H1 (cell line): ENCODE results near the gene LRRC49. TPM values are rescaled to one million over a fixed set of nuclear protein-coding genes. Genes with fewer than 3 reads are reported as not detected.

Experiments
- CTCF ChIA-PET: fragments of 300-600 bp; sonication (Branson Sonifier 250); formaldehyde crosslinking; loops from one replicate; lab custom pipeline; 2021; ENCODE audit not compliant: partially characterized antibody; lab: Charles Lee
- POLR2A ChIA-PET: fragments of 300-600 bp; sonication (Branson Sonifier 250); formaldehyde crosslinking; loops from one replicate; lab custom pipeline; 2021; ENCODE audit warnings: inconsistent platforms; ENCODE audit not compliant: partially characterized antibody; lab: Charles Lee
- DNase-seq, 2 experiments: peaks; one replicate each; pipeline versions ENCODE4 v3.0.0 to v3.0.0-alpha.2; 2010 to 2022; ENCODE audit warnings: low spot score in 2 of 2, low read depth in 1 of 2, mixed read lengths in 1 of 2
- FAIRE-seq: peaks from 2 replicates; lab custom pipeline; 2011; peaks lifted over from hg19 to GRCh38; lab: Jason Lieb, UNC
- H2AFZ ChIP-seq: 2 replicates; pipeline ENCODE4 v1.8.1; 2012; ENCODE audit warnings: low read length, inconsistent platforms
- H2AK5ac ChIP-seq: 2 replicates; pipeline ENCODE4 v1.6.1; 2013; ENCODE audit warnings: low read depth, low read length
- H2BK120ac ChIP-seq: replicated peaks from 2 replicates; pipeline ENCODE3; 2013; ENCODE audit warnings: low read depth, low read length, inconsistent platforms
- H2BK12ac ChIP-seq: 2 replicates; pipeline ENCODE4 v1.6.1; 2013; ENCODE audit warnings: low read depth, low read length
- H2BK15ac ChIP-seq: 2 replicates; pipeline ENCODE4 v1.6.1; 2013; ENCODE audit warnings: low read length
- H2BK20ac ChIP-seq: 2 replicates; pipeline ENCODE4 v1.6.1; 2013; ENCODE audit warnings: low read length
- H2BK5ac ChIP-seq: 2 replicates; pipeline ENCODE4 v1.6.1; 2013; ENCODE audit warnings: low read depth, low read length
- H3K14ac ChIP-seq: 2 replicates; pipeline ENCODE4 v1.6.1; 2013; ENCODE audit warnings: inconsistent platforms; ENCODE audit not compliant: insufficient read length
- H3K18ac ChIP-seq: 2 replicates; pipeline ENCODE4 v1.6.1; 2013; ENCODE audit warnings: low read length; ENCODE audit errors: extremely low read depth
- H3K23ac ChIP-seq: 2 replicates; pipeline ENCODE4 v1.6.1; 2013; ENCODE audit warnings: inconsistent platforms; ENCODE audit not compliant: insufficient read length
- H3K23me2 ChIP-seq: 2 replicates; pipeline ENCODE4 v1.6.1; 2013; ENCODE audit warnings: low read depth, low read length
- H3K27ac ChIP-seq: 2 replicates; pipeline ENCODE4 v1.6.1; 2011; ENCODE audit warnings: low read depth, low read length, inconsistent platforms
- H3K27me3 ChIP-seq, 4 experiments: replicated peaks in 1 of 4; 1 replicate in 1 of 4; 2 replicates in 3 of 4; pipeline versions ENCODE4 v1.6.1 to v1.8.1; 2011 to 2013; ENCODE audit warnings: low read length in 3 of 4, mild to moderate bottlenecking in 3 of 4, inconsistent platforms in 2 of 4, mixed read lengths in 2 of 4, moderate library complexity in 1 of 4; ENCODE audit not compliant: control insufficient read depth in 3 of 4, insufficient read depth in 3 of 4; ENCODE audit errors: extremely low read depth in 1 of 4
- H3K36me3 ChIP-seq, 4 experiments: 2 replicates each; pipeline versions ENCODE4 v1.6.1 to v1.8.1; 2011 to 2013; ENCODE audit warnings: mild to moderate bottlenecking in 4 of 4, low read length in 3 of 4, moderate library complexity in 2 of 4, control low read depth in 1 of 4, inconsistent platforms in 1 of 4; ENCODE audit not compliant: insufficient read depth in 4 of 4, control insufficient read depth in 2 of 4
- H3K4ac ChIP-seq: replicated peaks from 2 replicates; pipeline ENCODE3; 2013; ENCODE audit warnings: low read length, low read depth, mixed read lengths, inconsistent platforms; ENCODE audit not compliant: insufficient read length
- H3K4me1 ChIP-seq, 4 experiments: replicated peaks in 1 of 4; 1 replicate in 1 of 4; 2 replicates in 3 of 4; pipeline versions ENCODE4 v1.6.1 to v1.8.1; 2011 to 2013; ENCODE audit warnings: low read length in 3 of 4, inconsistent platforms in 2 of 4, mixed read lengths in 1 of 4; ENCODE audit not compliant: insufficient read depth in 4 of 4, control insufficient read depth in 3 of 4
- H3K4me2 ChIP-seq, 2 experiments: 2 replicates each; pipeline versions ENCODE4 v1.6.1 to v1.8.1; 2011 to 2013; ENCODE audit warnings: low read depth in 2 of 2, low read length in 2 of 2, control low read depth in 1 of 2, inconsistent platforms in 1 of 2, mild to moderate bottlenecking in 1 of 2; ENCODE audit not compliant: insufficient read depth in 1 of 2
- H3K4me3 ChIP-seq, 4 experiments: fragments of 200-600, 300-600 bp in 1 of 4; sonication (generic), shearing (Covaris generic), sonication (Bioruptor Twin) in 1 of 4; 2 replicates each; pipeline versions ENCODE4 v1.5.1 to v1.8.1; 2011 to 2016; ENCODE audit warnings: low read length in 4 of 4, low read depth in 3 of 4, control low read depth in 2 of 4, inconsistent platforms in 2 of 4, mild to moderate bottlenecking in 2 of 4, mixed read lengths in 1 of 4, moderate library complexity in 1 of 4; ENCODE audit not compliant: insufficient read depth in 2 of 4; ENCODE audit errors: extremely low read depth in 1 of 4
- H3K56ac ChIP-seq: replicated peaks from 2 replicates; pipeline ENCODE3; 2013; ENCODE audit warnings: low read depth, mild to moderate bottlenecking, mixed read lengths, low read length, inconsistent platforms; ENCODE audit not compliant: insufficient read length
- H3K79me1 ChIP-seq: 2 replicates; pipeline ENCODE4 v1.6.1; 2013; ENCODE audit warnings: low read depth, low read length, control low read depth
- H3K79me2 ChIP-seq, 2 experiments: 2 replicates each; pipeline versions ENCODE4 v1.6.1 to v1.8.1; 2012 to 2013; ENCODE audit warnings: low read length in 2 of 2, mild to moderate bottlenecking in 2 of 2, inconsistent platforms in 1 of 2; ENCODE audit not compliant: insufficient read depth in 2 of 2, control insufficient read depth in 1 of 2
- H3K9ac ChIP-seq, 4 experiments: replicated peaks in 1 of 4; 1 replicate in 1 of 4; 2 replicates in 3 of 4; pipeline versions ENCODE4 v1.6.1 to v1.8.1; 2011 to 2013; ENCODE audit warnings: low read depth in 3 of 4, low read length in 3 of 4, control low read depth in 2 of 4, mild to moderate bottlenecking in 2 of 4, moderate library complexity in 2 of 4, inconsistent platforms in 1 of 4; ENCODE audit errors: extremely low read depth in 1 of 4
- H3K9me3 ChIP-seq, 2 experiments: 2 replicates each; pipeline versions ENCODE4 v1.6.1 to v1.8.1; 2012 to 2013; ENCODE audit warnings: mild to moderate bottlenecking in 2 of 2, moderate library complexity in 2 of 2, control low read depth in 1 of 2, inconsistent platforms in 1 of 2, low read depth in 1 of 2, low read length in 1 of 2, mixed read lengths in 1 of 2; ENCODE audit not compliant: insufficient read depth in 2 of 2
- H4K20me1 ChIP-seq, 2 experiments: replicated peaks in 1 of 2; 2 replicates each; pipeline versions ENCODE3 to v1.8.1; 2011 to 2013; ENCODE audit warnings: inconsistent platforms in 2 of 2, low read length in 2 of 2, mild to moderate bottlenecking in 1 of 2; ENCODE audit not compliant: insufficient read depth in 2 of 2, control insufficient read depth in 1 of 2
- H4K5ac ChIP-seq: 2 replicates; pipeline ENCODE4 v1.6.1; 2013; ENCODE audit warnings: low read length, low read depth, mixed read lengths, inconsistent platforms; ENCODE audit not compliant: insufficient read length
- H4K8ac ChIP-seq: 2 replicates; pipeline ENCODE4 v1.8.0; 2013; ENCODE audit warnings: mild to moderate bottlenecking, moderate library complexity, low read length, inconsistent platforms; ENCODE audit not compliant: insufficient read depth; ENCODE audit errors: extremely low read depth
- H4K91ac ChIP-seq: replicated peaks from 2 replicates; pipeline ENCODE3; 2013; ENCODE audit warnings: low read length, mixed read lengths, inconsistent platforms; ENCODE audit not compliant: insufficient read length
- ASH2L ChIP-seq: fragments of 200-600, 300-600 bp; sonication (generic); IDR thresholded peaks from one replicate; pipeline ENCODE4 v1.7.1; 2017; ENCODE audit warnings: low read length
- BRCA1 ChIP-seq: IDR thresholded peaks from 2 replicates; pipeline ENCODE4 v1.6.1; 2012; ENCODE audit warnings: low read depth, low read length, improper control_type of control experiment
- CBX5 ChIP-seq: fragments of 300-800, 300-1000 bp; sonication (generic); IDR thresholded peaks from 2 replicates; pipeline ENCODE4 v1.7.1; 2016; ENCODE audit warnings: antibody characterized with exemption, low read length, low read depth
- EGR1 ChIP-seq: IDR thresholded peaks from 2 replicates; pipeline ENCODE4 v1.6.1; 2011; ENCODE audit warnings: low read depth, low read length, borderline replicate concordance
- SIRT6 ChIP-seq: IDR thresholded peaks from one replicate; pipeline ENCODE4 v1.7.1; 2012; ENCODE audit warnings: low read length, inconsistent platforms
- SP1 ChIP-seq: IDR thresholded peaks from 2 replicates; pipeline ENCODE4 v1.6.1; 2011; ENCODE audit warnings: low read depth, low read length
- SP2 ChIP-seq: IDR thresholded peaks from 2 replicates; pipeline ENCODE4 v1.6.1; 2012; ENCODE audit warnings: mild to moderate bottlenecking, low read length, inconsistent platforms
- SRF ChIP-seq: IDR thresholded peaks from 2 replicates; pipeline ENCODE4 v1.6.1; 2011; ENCODE audit warnings: mild to moderate bottlenecking, low read depth, low read length, moderate library complexity
- WGBS, 2 experiments: shearing (Covaris generic) in 1 of 2; methylation state at CpG; one replicate each; pipeline versions ENCODE4 v1.1.6 to v1.1.7; 2013 to 2015; ENCODE audit warnings: low lambda C conversion rate in 2 of 2, mixed read lengths in 2 of 2, inconsistent platforms in 1 of 2, low coverage in 1 of 2, missing lambda C conversion rate in 1 of 2; ENCODE audit not compliant: insufficient replicate concordance in 2 of 2, insufficient coverage in 1 of 2, insufficient read length in 1 of 2; ENCODE audit errors: extremely low coverage in 1 of 2, missing lambda C conversion rate in 1 of 2; 5-methylcytosine and 5-hydroxymethylcytosine counted together
- polyA plus RNA-seq, 7 experiments: library from polyadenylated mRNA; depleted of rRNA in 3 of 7; stranded (reverse) in 5 of 7; unstranded in 2 of 7; fragments of >200 nt in 5 of 7; fragments of 200-250 nt in 2 of 7; gene quantifications; 1 replicate in 5 of 7; 2 replicates in 1 of 7; 4 replicates in 1 of 7; pipeline versions ENCODE4 v1.2.1 to v1.2.3, GENCODE V29; 2011 to 2013; ENCODE audit warnings: missing spikeins in 2 of 7, mixed read lengths in 2 of 7
- total RNA-seq: library from RNA; stranded (reverse); fragmentation: NEBNext Ultra II Directional; extraction: Animal tissue kit (Norgen Biotek cat#: 25700); gene quantifications from 2 replicates; pipeline ENCODE4 v1.2.1, GENCODE V29; 2021
- TF ChIP-seq, protein P1 (sequence below): IDR thresholded peaks from 2 replicates; pipeline ENCODE4 v1.6.1; 2011; ENCODE audit warnings: low read length, improper control_type of control experiment
- TF ChIP-seq, protein P2 (sequence below): IDR thresholded peaks from 2 replicates; pipeline ENCODE4 v1.6.1; 2012; ENCODE audit warnings: inconsistent platforms

Gene LRRC49
- total and polyA plus RNA-seq, 2 of the 8 experiments (the other 6 are each of a cell fraction or from before 2014, with no cell fraction given), result 5.0 to 10.4 TPM

DNA sequence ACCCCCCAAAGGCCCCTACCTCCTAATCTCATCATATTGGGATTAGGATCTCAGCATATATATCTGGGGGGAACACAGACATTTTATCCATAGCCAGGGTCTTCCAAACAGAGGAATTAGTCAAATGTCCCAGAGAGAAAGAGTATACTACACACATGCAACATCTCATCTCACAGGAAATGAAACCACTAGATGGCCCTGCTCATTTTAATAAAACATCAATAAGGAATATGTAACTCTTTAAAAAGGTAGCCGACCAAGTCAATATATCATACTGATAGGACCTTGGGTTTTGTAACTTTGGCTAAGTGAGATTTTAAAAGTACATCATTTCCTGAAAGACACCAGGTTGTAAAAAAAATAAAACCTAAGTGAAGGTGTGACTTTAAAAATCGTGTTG lies 177.1 kb downstream of the LRRC49 start:
- Histone ChIP-seq H3K23me2 (no peaks in the 10 kb centered on the region; the same call in 1 of the 2 replicates), H2AK5ac (no peak overlapping the region), H3K23ac (no peak overlapping the region), H3K14ac (no peak overlapping the region), H2BK12ac (no peak overlapping the region), H4K91ac (no peak overlapping the region), H3K36me3 (no peaks in the 10 kb centered on the region), H2AFZ (no peak overlapping the region), H3K9ac (no peak overlapping the region), H3K27me3 (no peaks in the 10 kb centered on the region), H3K18ac (no peak overlapping the region), H2BK15ac (no peak overlapping the region), H3K9me3 (0 out of 4 replicates have a peak, but pooled peaks cover 3 to 4% of the 10 kb centered on the region in 2 experiments), H3K27ac (no peak overlapping the region), H3K4ac (no peak overlapping the region), H3K79me2 (no peaks in the 10 kb centered on the region), H4K8ac (no peak overlapping the region), H4K5ac (no peak overlapping the region), H3K4me3 (no peak overlapping the region), H4K20me1 (no peaks in the 10 kb centered on the region), H3K79me1 (no peaks in the 10 kb centered on the region)
- no peak for DNase-seq
- CTCF ChIA-PET, result no interaction called here
- WGBS, 2 experiments, result 79% methylated on average over 2 of the region's 2 CpGs; no CpG with 5 or more reads in 1 of the 2 experiments
- POLR2A ChIA-PET, result no interaction called here
- TF ChIP-seq, protein P1, sequence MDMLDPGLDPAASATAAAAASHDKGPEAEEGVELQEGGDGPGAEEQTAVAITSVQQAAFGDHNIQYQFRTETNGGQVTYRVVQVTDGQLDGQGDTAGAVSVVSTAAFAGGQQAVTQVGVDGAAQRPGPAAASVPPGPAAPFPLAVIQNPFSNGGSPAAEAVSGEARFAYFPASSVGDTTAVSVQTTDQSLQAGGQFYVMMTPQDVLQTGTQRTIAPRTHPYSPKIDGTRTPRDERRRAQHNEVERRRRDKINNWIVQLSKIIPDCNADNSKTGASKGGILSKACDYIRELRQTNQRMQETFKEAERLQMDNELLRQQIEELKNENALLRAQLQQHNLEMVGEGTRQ, result no peak
- TF ChIP-seq ASH2L (no peak), SP2 (no peak), SIRT6 (no peak), SP1 (no peak), SRF (no peak), EGR1 (no peak), BRCA1 (no peak), CBX5 (no peak)
- TF ChIP-seq, protein P2, sequence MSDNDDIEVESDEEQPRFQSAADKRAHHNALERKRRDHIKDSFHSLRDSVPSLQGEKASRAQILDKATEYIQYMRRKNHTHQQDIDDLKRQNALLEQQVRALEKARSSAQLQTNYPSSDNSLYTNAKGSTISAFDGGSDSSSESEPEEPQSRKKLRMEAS, result no peak
- TF ChIP-seq, all 59 proteins: peak for 0
- H3K56ac ChIP-seq, result no peak overlapping the region
- no peak overlapping the region for H2BK120ac ChIP-seq
- H2BK5ac ChIP-seq, result no peak overlapping the region
- no peak overlapping the region for H3K4me2 ChIP-seq
- no peak overlapping the region for H2BK20ac ChIP-seq
- no peaks in the 10 kb centered on the region for H3K4me1 ChIP-seq
- no peak for FAIRE-seq
